ENCODE measurements around the gene NFIB. TPM values are rescaled to one million over a fixed set of nuclear protein-coding genes. Genes with fewer than 3 reads are reported as not detected.
A peak's percentile ranks its signal among the peaks of the same experiment; 100 is the strongest.

The NFIB gene
- total RNA-seq, 1 experiment from 2014 or later = 12.5 TPM

DNA sequence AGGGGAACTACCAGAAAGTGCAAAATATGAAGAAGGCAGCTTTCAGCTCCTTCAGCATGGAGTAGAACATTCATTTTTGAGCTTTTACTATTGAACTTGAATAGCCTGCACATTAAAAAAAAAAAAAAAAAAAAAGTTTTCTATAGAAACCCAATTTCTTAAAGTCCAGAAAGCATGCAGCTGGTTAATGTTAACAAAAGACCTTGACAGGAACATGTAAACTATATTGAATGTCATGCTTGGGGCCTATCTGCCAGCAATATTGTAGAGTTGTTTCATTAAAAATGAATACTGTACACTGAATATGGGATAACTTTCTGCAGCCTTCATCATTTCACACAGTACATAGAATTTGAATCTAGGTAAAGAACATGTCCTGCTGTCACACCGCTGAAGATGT is 230.6 kb downstream of the NFIB start:
- no peak for ATAC-seq

More for the DNA sequence above, 230.6 kb downstream of the NFIB start:
- Mint-ChIP-seq H3K9me3 (no peaks in the 10 kb centered on the region), H3K36me3 (no peaks in the 10 kb centered on the region), H3K27ac (0 out of 2 replicates have a peak overlapping the region, but pooled peaks have one; percentile 38), H3K4me1 (peaks cover 39% of the 10 kb centered on the region), H3K27me3 (ENCODE audit: low read depth) (no peaks in the 10 kb centered on the region), H3K4me3 (no peak overlapping the region)
- CTCF ChIA-PET = interaction anchor here (0.6 kb wide), 1 partner anchor 433 kb away, joined by 3 read pairs; no protein-coding TSS in a partner anchor
- TF ChIP-seq, protein P1, sequence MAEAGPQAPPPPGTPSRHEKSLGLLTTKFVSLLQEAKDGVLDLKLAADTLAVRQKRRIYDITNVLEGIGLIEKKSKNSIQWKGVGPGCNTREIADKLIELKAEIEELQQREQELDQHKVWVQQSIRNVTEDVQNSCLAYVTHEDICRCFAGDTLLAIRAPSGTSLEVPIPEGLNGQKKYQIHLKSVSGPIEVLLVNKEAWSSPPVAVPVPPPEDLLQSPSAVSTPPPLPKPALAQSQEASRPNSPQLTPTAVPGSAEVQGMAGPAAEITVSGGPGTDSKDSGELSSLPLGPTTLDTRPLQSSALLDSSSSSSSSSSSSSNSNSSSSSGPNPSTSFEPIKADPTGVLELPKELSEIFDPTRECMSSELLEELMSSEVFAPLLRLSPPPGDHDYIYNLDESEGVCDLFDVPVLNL (CRISPR knock-in tag; IDR thresholded peaks at IDR 0.05; ENCODE audit: borderline replicate concordance, low read depth) = no peak
- TF ChIP-seq RORB (CRISPR knock-in tag; IDR thresholded peaks at IDR 0.05) (no peak), ATF1 (CRISPR knock-in tag; IDR thresholded peaks at IDR 0.05) (no peak), GRHL2 (CRISPR knock-in tag; IDR thresholded peaks at IDR 0.05; ENCODE audit: insufficient replicate concordance, severe bottlenecking) (no peak), NR1H2 (CRISPR knock-in tag; IDR thresholded peaks at IDR 0.05) (no peak), HMGA2 (CRISPR knock-in tag; IDR thresholded peaks at IDR 0.05) (no peak), SOX15 (CRISPR knock-in tag; IDR thresholded peaks at IDR 0.05) (no peak), ZNF138 (CRISPR knock-in tag; conservative IDR thresholded peaks at IDR 0.05) (no peak), FOXK1 (CRISPR knock-in tag; IDR thresholded peaks at IDR 0.05) (no peak), ZNF671 (CRISPR knock-in tag; IDR thresholded peaks at IDR 0.05) (no peak), NR2C2 (CRISPR knock-in tag; IDR thresholded peaks at IDR 0.05) (no peak), NR3C1 (CRISPR knock-in tag; conservative IDR thresholded peaks at IDR 0.05; ENCODE audit: low read depth) (no peak)
- TF ChIP-seq, protein P2, sequence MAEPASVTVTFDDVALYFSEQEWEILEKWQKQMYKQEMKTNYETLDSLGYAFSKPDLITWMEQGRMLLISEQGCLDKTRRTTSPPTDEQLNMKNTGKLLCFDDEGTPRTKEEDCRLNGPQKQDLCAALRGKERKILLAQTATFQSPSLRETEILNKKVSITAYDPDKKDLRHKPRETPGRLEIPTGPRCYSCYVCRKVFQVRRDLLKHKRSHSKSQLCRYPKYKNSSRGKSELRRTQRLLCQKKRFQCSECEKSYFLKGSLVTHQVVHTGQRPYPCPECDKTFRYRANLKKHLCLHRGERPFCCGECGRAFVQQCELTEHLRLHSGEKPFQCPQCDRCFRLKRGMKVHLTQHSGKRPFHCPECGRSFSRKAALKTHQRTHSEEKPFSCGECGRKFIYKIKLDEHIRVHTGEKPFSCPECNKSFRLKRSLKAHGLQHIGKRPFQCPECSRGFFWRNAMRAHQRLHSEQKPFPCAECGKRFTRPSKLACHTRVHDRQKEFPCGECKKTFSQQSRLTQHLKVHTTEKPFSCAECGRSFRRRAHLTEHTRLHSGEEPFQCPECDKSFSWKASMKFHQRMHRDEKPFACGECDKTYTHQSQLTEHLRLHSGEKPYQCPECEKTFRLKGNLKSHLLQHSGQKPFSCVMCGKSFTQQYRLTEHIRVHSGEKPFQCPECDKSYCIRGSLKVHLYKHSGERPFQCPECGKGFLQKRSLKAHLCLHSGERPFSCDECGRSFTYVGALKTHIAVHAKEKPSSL (CRISPR knock-in tag; conservative IDR thresholded peaks at IDR 0.05) = no peak
- TF ChIP-seq, protein P3, sequence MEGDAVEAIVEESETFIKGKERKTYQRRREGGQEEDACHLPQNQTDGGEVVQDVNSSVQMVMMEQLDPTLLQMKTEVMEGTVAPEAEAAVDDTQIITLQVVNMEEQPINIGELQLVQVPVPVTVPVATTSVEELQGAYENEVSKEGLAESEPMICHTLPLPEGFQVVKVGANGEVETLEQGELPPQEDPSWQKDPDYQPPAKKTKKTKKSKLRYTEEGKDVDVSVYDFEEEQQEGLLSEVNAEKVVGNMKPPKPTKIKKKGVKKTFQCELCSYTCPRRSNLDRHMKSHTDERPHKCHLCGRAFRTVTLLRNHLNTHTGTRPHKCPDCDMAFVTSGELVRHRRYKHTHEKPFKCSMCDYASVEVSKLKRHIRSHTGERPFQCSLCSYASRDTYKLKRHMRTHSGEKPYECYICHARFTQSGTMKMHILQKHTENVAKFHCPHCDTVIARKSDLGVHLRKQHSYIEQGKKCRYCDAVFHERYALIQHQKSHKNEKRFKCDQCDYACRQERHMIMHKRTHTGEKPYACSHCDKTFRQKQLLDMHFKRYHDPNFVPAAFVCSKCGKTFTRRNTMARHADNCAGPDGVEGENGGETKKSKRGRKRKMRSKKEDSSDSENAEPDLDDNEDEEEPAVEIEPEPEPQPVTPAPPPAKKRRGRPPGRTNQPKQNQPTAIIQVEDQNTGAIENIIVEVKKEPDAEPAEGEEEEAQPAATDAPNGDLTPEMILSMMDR (IDR thresholded peaks at IDR 0.05) = no peak
- TF ChIP-seq, protein P4, sequence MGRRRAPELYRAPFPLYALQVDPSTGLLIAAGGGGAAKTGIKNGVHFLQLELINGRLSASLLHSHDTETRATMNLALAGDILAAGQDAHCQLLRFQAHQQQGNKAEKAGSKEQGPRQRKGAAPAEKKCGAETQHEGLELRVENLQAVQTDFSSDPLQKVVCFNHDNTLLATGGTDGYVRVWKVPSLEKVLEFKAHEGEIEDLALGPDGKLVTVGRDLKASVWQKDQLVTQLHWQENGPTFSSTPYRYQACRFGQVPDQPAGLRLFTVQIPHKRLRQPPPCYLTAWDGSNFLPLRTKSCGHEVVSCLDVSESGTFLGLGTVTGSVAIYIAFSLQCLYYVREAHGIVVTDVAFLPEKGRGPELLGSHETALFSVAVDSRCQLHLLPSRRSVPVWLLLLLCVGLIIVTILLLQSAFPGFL (CRISPR knock-in tag; IDR thresholded peaks at IDR 0.05; ENCODE audit: borderline replicate concordance) = no peak
- TF ChIP-seq, protein P5, sequence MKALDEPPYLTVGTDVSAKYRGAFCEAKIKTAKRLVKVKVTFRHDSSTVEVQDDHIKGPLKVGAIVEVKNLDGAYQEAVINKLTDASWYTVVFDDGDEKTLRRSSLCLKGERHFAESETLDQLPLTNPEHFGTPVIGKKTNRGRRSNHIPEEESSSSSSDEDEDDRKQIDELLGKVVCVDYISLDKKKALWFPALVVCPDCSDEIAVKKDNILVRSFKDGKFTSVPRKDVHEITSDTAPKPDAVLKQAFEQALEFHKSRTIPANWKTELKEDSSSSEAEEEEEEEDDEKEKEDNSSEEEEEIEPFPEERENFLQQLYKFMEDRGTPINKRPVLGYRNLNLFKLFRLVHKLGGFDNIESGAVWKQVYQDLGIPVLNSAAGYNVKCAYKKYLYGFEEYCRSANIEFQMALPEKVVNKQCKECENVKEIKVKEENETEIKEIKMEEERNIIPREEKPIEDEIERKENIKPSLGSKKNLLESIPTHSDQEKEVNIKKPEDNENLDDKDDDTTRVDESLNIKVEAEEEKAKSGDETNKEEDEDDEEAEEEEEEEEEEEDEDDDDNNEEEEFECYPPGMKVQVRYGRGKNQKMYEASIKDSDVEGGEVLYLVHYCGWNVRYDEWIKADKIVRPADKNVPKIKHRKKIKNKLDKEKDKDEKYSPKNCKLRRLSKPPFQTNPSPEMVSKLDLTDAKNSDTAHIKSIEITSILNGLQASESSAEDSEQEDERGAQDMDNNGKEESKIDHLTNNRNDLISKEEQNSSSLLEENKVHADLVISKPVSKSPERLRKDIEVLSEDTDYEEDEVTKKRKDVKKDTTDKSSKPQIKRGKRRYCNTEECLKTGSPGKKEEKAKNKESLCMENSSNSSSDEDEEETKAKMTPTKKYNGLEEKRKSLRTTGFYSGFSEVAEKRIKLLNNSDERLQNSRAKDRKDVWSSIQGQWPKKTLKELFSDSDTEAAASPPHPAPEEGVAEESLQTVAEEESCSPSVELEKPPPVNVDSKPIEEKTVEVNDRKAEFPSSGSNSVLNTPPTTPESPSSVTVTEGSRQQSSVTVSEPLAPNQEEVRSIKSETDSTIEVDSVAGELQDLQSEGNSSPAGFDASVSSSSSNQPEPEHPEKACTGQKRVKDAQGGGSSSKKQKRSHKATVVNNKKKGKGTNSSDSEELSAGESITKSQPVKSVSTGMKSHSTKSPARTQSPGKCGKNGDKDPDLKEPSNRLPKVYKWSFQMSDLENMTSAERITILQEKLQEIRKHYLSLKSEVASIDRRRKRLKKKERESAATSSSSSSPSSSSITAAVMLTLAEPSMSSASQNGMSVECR (CRISPR knock-in tag; IDR thresholded peaks at IDR 0.05; ENCODE audit: borderline replicate concordance) = no peak
- TF ChIP-seq, protein P6, sequence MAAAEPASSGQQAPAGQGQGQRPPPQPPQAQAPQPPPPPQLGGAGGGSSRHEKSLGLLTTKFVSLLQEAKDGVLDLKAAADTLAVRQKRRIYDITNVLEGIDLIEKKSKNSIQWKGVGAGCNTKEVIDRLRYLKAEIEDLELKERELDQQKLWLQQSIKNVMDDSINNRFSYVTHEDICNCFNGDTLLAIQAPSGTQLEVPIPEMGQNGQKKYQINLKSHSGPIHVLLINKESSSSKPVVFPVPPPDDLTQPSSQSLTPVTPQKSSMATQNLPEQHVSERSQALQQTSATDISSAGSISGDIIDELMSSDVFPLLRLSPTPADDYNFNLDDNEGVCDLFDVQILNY (CRISPR knock-in tag; IDR thresholded peaks at IDR 0.05) = no peak
- TF ChIP-seq, protein P7, sequence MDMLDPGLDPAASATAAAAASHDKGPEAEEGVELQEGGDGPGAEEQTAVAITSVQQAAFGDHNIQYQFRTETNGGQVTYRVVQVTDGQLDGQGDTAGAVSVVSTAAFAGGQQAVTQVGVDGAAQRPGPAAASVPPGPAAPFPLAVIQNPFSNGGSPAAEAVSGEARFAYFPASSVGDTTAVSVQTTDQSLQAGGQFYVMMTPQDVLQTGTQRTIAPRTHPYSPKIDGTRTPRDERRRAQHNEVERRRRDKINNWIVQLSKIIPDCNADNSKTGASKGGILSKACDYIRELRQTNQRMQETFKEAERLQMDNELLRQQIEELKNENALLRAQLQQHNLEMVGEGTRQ (CRISPR knock-in tag; IDR thresholded peaks at IDR 0.05) = no peak
- TF ChIP-seq, protein P8, sequence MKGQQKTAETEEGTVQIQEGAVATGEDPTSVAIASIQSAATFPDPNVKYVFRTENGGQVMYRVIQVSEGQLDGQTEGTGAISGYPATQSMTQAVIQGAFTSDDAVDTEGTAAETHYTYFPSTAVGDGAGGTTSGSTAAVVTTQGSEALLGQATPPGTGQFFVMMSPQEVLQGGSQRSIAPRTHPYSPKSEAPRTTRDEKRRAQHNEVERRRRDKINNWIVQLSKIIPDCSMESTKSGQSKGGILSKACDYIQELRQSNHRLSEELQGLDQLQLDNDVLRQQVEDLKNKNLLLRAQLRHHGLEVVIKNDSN (CRISPR knock-in tag; IDR thresholded peaks at IDR 0.05) = no peak
- DNase-seq (ENCODE audit: low spot score) = no peak
- POLR2A ChIA-PET = no interaction called here
